GM23248 (cell line): Measurements from ENCODE around the gene TJP2. TPM values are rescaled to one million over a fixed set of nuclear protein-coding genes. Genes with fewer than 3 reads are reported as not detected.

Experiments used
- DNase-seq: peaks from one replicate; pipeline ENCODE4 v3.0.0-alpha.2; 2015
- H2AFZ ChIP-seq: fragments of 200-600 bp; sonication (generic); 2 replicates; pipeline ENCODE4 v1.6.1; 2016; ENCODE audit warnings: antibody characterized with exemption
- H3F3A ChIP-seq: fragments of 200-600 bp; sonication (generic); 2 replicates; pipeline ENCODE4 v1.6.1; 2016; ENCODE audit warnings: mild to moderate bottlenecking, antibody characterized with exemption, mixed run types; ENCODE audit not compliant: insufficient read depth
- H3K27ac ChIP-seq: fragments of 200-600 bp; sonication (generic); 2 replicates; pipeline ENCODE4 v1.5.1; 2016; ENCODE audit warnings: mild to moderate bottlenecking
- H3K27me3 ChIP-seq: fragments of 200-600 bp; sonication (generic); replicated peaks from 2 replicates; pipeline ENCODE4 v1.6.1; 2016; ENCODE audit warnings: mild to moderate bottlenecking; ENCODE audit not compliant: insufficient read depth
- H3K36me3 ChIP-seq: fragments of 200-600 bp; sonication (generic); 2 replicates; pipeline ENCODE4 v1.6.1; 2016; ENCODE audit warnings: low read depth, mild to moderate bottlenecking
- H3K4me1 ChIP-seq: fragments of 200-600 bp; sonication (generic); 2 replicates; pipeline ENCODE4 v1.6.1; 2016; ENCODE audit warnings: mild to moderate bottlenecking; ENCODE audit not compliant: insufficient read depth
- H3K4me2 ChIP-seq: fragments of 200-600 bp; sonication (generic); one replicate; pipeline ENCODE4 v1.6.1; 2016; ENCODE audit warnings: mild to moderate bottlenecking; ENCODE audit not compliant: unreplicated experiment
- H3K4me3 ChIP-seq: fragments of 200-600 bp; sonication (generic); 2 replicates; pipeline ENCODE4 v1.5.1; 2016; ENCODE audit warnings: mild to moderate bottlenecking
- H3K79me2 ChIP-seq: fragments of 200-600 bp; sonication (generic); 2 replicates; pipeline ENCODE4 v1.6.1; 2016; ENCODE audit warnings: mild to moderate bottlenecking; ENCODE audit not compliant: insufficient read depth
- H3K9ac ChIP-seq: fragments of 200-600 bp; sonication (generic); 2 replicates; pipeline ENCODE4 v1.6.1; 2016; ENCODE audit warnings: mild to moderate bottlenecking
- H3K9me2 ChIP-seq: fragments of 200-600 bp; sonication (generic); 2 replicates; pipeline ENCODE4 v1.6.1; 2016; ENCODE audit warnings: mixed run types, mild to moderate bottlenecking, moderate library complexity; ENCODE audit not compliant: insufficient read depth
- H3K9me3 ChIP-seq: fragments of 200-600 bp; sonication (generic); one replicate; pipeline ENCODE4 v1.6.1; 2017; ENCODE audit warnings: low read depth
- H4K20me1 ChIP-seq: fragments of 200-600 bp; sonication (generic); 2 replicates; pipeline ENCODE4 v1.6.0; 2016; ENCODE audit not compliant: insufficient read depth
- EZH2 ChIP-seq: fragments of 200-600 bp; sonication (generic); IDR thresholded peaks from 2 replicates; pipeline ENCODE4 v1.6.1; 2018; ENCODE audit warnings: antibody characterized with exemption, mild to moderate bottlenecking; ENCODE audit not compliant: insufficient read depth, poor library complexity, severe bottlenecking
- EZH2phosphoT487 ChIP-seq: fragments of 200-600 bp; sonication (generic); IDR thresholded peaks from 2 replicates; pipeline ENCODE4 v1.6.1; 2018; ENCODE audit warnings: antibody characterized with exemption, moderate library complexity, mild to moderate bottlenecking, low read depth; ENCODE audit not compliant: insufficient read depth
- whole genome bisulfite sequencing, 2 experiments: methylation state at CpG; one replicate each; pipeline ENCODE4 v1.1.6; 2015 to 2017; ENCODE audit warnings: low lambda C conversion rate in 2 of 2, low coverage in 1 of 2; ENCODE audit errors: missing lambda C conversion rate in 2 of 2; 5-methylcytosine and 5-hydroxymethylcytosine counted together
- in situ Hi-C: fragments of 300-500 bp; cut with MboI; formaldehyde crosslinking; loops from 2 replicates; pipeline ENCODE4 v1.15.0; 2020
- polyA plus RNA-seq: library from polyadenylated mRNA; unstranded; fragments of >200 nt; fragmentation: Nextera tagmentation; extraction: Ambion mirVana; gene quantifications from 2 replicates; pipeline ENCODE4 v1.2.1, GENCODE V29; 2016
- total RNA-seq: library from RNA; depleted of rRNA; stranded (reverse); fragments of >200 nt; shearing (Covaris generic); gene quantifications from 2 replicates; pipeline ENCODE4 v1.2.3, GENCODE V29; 2014

TJP2 gene
- total and polyA plus RNA-seq, 2 experiments from 2014 or later, result 5.5 to 8.6 TPM

- Histone ChIP-seq H3K4me2 (no peak overlapping the region), H3K9me3 (no peaks in the 10 kb centered on the region), H3F3A (no peaks in the 10 kb centered on the region), H3K27me3 (no peaks in the 10 kb centered on the region), H3K27ac (no peak overlapping the region), H3K9me2 (no peaks in the 10 kb centered on the region), H3K4me1 (no peaks in the 10 kb centered on the region), H3K4me3 (no peak overlapping the region), H3K9ac (no peak overlapping the region), H2AFZ (no peak overlapping the region), H4K20me1 (no peaks in the 10 kb centered on the region), H3K79me2 (no peaks in the 10 kb centered on the region), H3K36me3 (peaks cover 8% of the 10 kb centered on the region; the same call in 1 of the 2 replicates)
- DNase-seq, result no peak
- in situ Hi-C loops, result no loop called here
- WGBS, 2 experiments, result 58% methylated on average over 2 of the region's 2 CpGs
- TF ChIP-seq EZH2, result no peak
- TF ChIP-seq EZH2phosphoT487, result no peak
These were observed 69.0 kb downstream of the TJP2 start for GRCh38 chr9:69243116-69243515.

GRCh38 chr9:69246629-69247028, 72.6 kb downstream of the TJP2 start:
- Histone ChIP-seq H3K9ac (no peak overlapping the region), H3K4me2 (no peak overlapping the region), H2AFZ (no peak overlapping the region), H3K79me2 (no peaks in the 10 kb centered on the region), H3K27me3 (no peaks in the 10 kb centered on the region), H4K20me1 (no peaks in the 10 kb centered on the region), H3K27ac (no peak overlapping the region), H3K4me1 (no peaks in the 10 kb centered on the region), H3K4me3 (no peak overlapping the region), H3K36me3 (no peaks in the 10 kb centered on the region), H3F3A (no peaks in the 10 kb centered on the region), H3K9me3 (no peaks in the 10 kb centered on the region), H3K9me2 (no peaks in the 10 kb centered on the region)
- 96 to 99% methylated on average over 2 of the region's 2 CpGs for WGBS, 2 experiments
- DNase-seq, result no peak
- TF ChIP-seq EZH2 (no peak), EZH2phosphoT487 (no peak)
- in situ Hi-C loops, result no loop called here

GRCh38 chr9:69248005-69248404, 73.9 kb downstream of the TJP2 start:
- in situ Hi-C loops, result no loop called here
- no peak overlapping the region for H3K4me2 ChIP-seq
- H3K27me3 ChIP-seq, result no peaks in the 10 kb centered on the region
- TF ChIP-seq EZH2phosphoT487 (no peak), EZH2 (no peak)
- no peak for DNase-seq
- no peak overlapping the region for H2AFZ ChIP-seq
- H3F3A ChIP-seq, result no peaks in the 10 kb centered on the region
- 97 to 98% methylated on average over 22 of the region's 22 CpGs for WGBS, 2 experiments
- no peaks in the 10 kb centered on the region for H3K9me3 ChIP-seq
- no peaks in the 10 kb centered on the region for H3K4me1 ChIP-seq
- no peaks in the 10 kb centered on the region for H3K79me2 ChIP-seq
- no peaks in the 10 kb centered on the region for H3K36me3 ChIP-seq
- H3K9ac ChIP-seq, result no peak overlapping the region
- H3K4me3 ChIP-seq, result no peak overlapping the region
- no peaks in the 10 kb centered on the region for H4K20me1 ChIP-seq
- no peak overlapping the region for H3K27ac ChIP-seq
- no peaks in the 10 kb centered on the region for H3K9me2 ChIP-seq

- H3K27me3 ChIP-seq, result no peaks in the 10 kb centered on the region
- no peaks in the 10 kb centered on the region for H3K9me2 ChIP-seq
- H3K9me3 ChIP-seq, result no peaks in the 10 kb centered on the region
- H3K4me1 ChIP-seq, result no peaks in the 10 kb centered on the region
- no peaks in the 10 kb centered on the region for H3K79me2 ChIP-seq
- no peaks in the 10 kb centered on the region for H3K36me3 ChIP-seq
- no peak overlapping the region for H3K27ac ChIP-seq
- H3K9ac ChIP-seq, result no peak overlapping the region
- TF ChIP-seq EZH2, result no peak
- TF ChIP-seq EZH2phosphoT487, result no peak
- no peak overlapping the region for H3K4me3 ChIP-seq
- no peaks in the 10 kb centered on the region for H4K20me1 ChIP-seq
- WGBS, 2 experiments, result 84 to 89% methylated on average over 7 of the region's 7 CpGs
- H3K4me2 ChIP-seq, result no peak overlapping the region
- in situ Hi-C loops, result no loop called here
- no peak overlapping the region for H2AFZ ChIP-seq
- H3F3A ChIP-seq, result no peaks in the 10 kb centered on the region
- DNase-seq, result no peak
These were observed 75.3 kb downstream of the TJP2 start for GRCh38 chr9:69249337-69249736.

GRCh38 chr9:69250681-69251080, 76.6 kb downstream of the TJP2 start:
- H3K9me2 ChIP-seq, result no peaks in the 10 kb centered on the region
- TF ChIP-seq EZH2phosphoT487, result no peak
- TF ChIP-seq EZH2, result no peak
- H2AFZ ChIP-seq, result no peak overlapping the region
- in situ Hi-C loops, result no loop called here
- H3K4me1 ChIP-seq, result no peaks in the 10 kb centered on the region
- 65% methylated on average over 3 of the region's 3 CpGs for WGBS, 2 experiments
- no peaks in the 10 kb centered on the region for H3F3A ChIP-seq
- no peak for DNase-seq
- H3K9ac ChIP-seq, result no peak overlapping the region
- no peak overlapping the region for H3K4me3 ChIP-seq
- H3K79me2 ChIP-seq, result no peaks in the 10 kb centered on the region
- H3K36me3 ChIP-seq, result no peaks in the 10 kb centered on the region
- no peaks in the 10 kb centered on the region for H3K27me3 ChIP-seq
- no peaks in the 10 kb centered on the region for H4K20me1 ChIP-seq
- H3K9me3 ChIP-seq, result no peaks in the 10 kb centered on the region
- H3K27ac ChIP-seq, result no peak overlapping the region
- no peak overlapping the region for H3K4me2 ChIP-seq
